Caco-2 (cell line): ENCODE results near the gene COQ8A. TPM values are rescaled to one million over a fixed set of nuclear protein-coding genes. Genes with fewer than 3 reads are reported as not detected.

Source experiments
- BruUV-seq: library from RNA; stranded (reverse); fragments of 400-500 nt; replicated peaks from 2 replicates; lab custom pipeline; 2021; lab: Mats Ljungman, UMichigan
- CTCF ChIA-PET: fragments of 300-600 bp; sonication (Branson Sonifier 250); formaldehyde crosslinking; loops from one replicate; lab custom pipeline; 2022; ENCODE audit warnings: antibody characterized with exemption; lab: Charles Lee
- POLR2A ChIA-PET: fragments of 300-600 bp; sonication (Branson Sonifier 250); formaldehyde crosslinking; loops from one replicate; lab custom pipeline; 2022; ENCODE audit warnings: antibody characterized with exemption; lab: Charles Lee
- DNase-seq, 2 experiments: peaks; one replicate each; pipeline versions ENCODE4 v3.0.0 to v3.0.0-alpha.2; 2020 to 2022
- H3K27me3 ChIP-seq: replicated peaks from 2 replicates; pipeline ENCODE4 v1.6.0; 2011; ENCODE audit warnings: low read length; ENCODE audit not compliant: control insufficient read depth, insufficient read depth
- H3K36me3 ChIP-seq: 2 replicates; pipeline ENCODE4 v1.5.1; 2011; ENCODE audit warnings: low read length; ENCODE audit not compliant: control insufficient read depth, insufficient read depth
- H3K4me1 ChIP-seq: fragments of 250-450 bp; sonication (Bioruptor Pico); 2 replicates; pipeline ENCODE4 v1.5.1; 2020; ENCODE audit warnings: mild to moderate bottlenecking
- H3K4me3 ChIP-seq: 2 replicates; pipeline ENCODE4 v1.5.1; 2011; ENCODE audit warnings: low read depth, mild to moderate bottlenecking, control low read depth, low read length
- H3K9me3 ChIP-seq: fragments of 250-450 bp; sonication (Bioruptor Pico); 2 replicates; pipeline ENCODE4 v1.5.1; 2020; ENCODE audit warnings: mild to moderate bottlenecking, moderate library complexity
- H3K27ac Mint-ChIP-seq: one replicate; pipeline ENCODE4 v1.8.0; 2022; ENCODE audit warnings: mixed read lengths; ENCODE audit not compliant: unreplicated experiment
- H3K27me3 Mint-ChIP-seq: one replicate; pipeline ENCODE4 v1.8.0; 2022; ENCODE audit warnings: mixed read lengths; ENCODE audit not compliant: insufficient read depth, unreplicated experiment
- H3K36me3 Mint-ChIP-seq: one replicate; pipeline ENCODE4 v1.8.0; 2022; ENCODE audit warnings: mild to moderate bottlenecking, mixed read lengths; ENCODE audit not compliant: insufficient read depth, unreplicated experiment
- H3K4me1 Mint-ChIP-seq: one replicate; pipeline ENCODE4 v1.8.0; 2022; ENCODE audit warnings: low read depth, mixed read lengths; ENCODE audit not compliant: unreplicated experiment
- H3K4me3 Mint-ChIP-seq: one replicate; pipeline ENCODE4 v1.8.0; 2022; ENCODE audit warnings: mild to moderate bottlenecking, moderate library complexity, mixed read lengths; ENCODE audit not compliant: unreplicated experiment
- H3K9me3 Mint-ChIP-seq: one replicate; pipeline ENCODE4 v1.8.0; 2022; ENCODE audit warnings: mixed read lengths; ENCODE audit not compliant: unreplicated experiment
- intact Hi-C: fragments of 100-400 bp; cut with micrococcal nuclease; formaldehyde crosslinking; loops from one replicate; pipeline ENCODE4 v1.10.0; 2022; ENCODE audit not compliant: unreplicated experiment
- total RNA-seq: library from RNA; stranded (reverse); gene quantifications from 2 replicates; pipeline ENCODE4 v1.2.3, GENCODE V29; 2022
- TF ChIP-seq, protein P1 (sequence below), 2 experiments: fragments of 200-600 bp in 1 of 2; IDR thresholded peaks; 1 replicate in 1 of 2; 2 replicates in 1 of 2; pipeline versions ENCODE4 v1.5.1 to v1.8.0; 2011 to 2022; ENCODE audit warnings: antibody characterized with exemption in 1 of 2, control low read depth in 1 of 2, inconsistent platforms in 1 of 2, low read depth in 1 of 2, low read length in 1 of 2, mild to moderate bottlenecking in 1 of 2, moderate library complexity in 1 of 2; ENCODE audit not compliant: insufficient read depth in 1 of 2, severe bottlenecking in 1 of 2, unreplicated experiment in 1 of 2

COQ8A gene
- total RNA-seq, 1 experiment from 2014 or later = 50.0 TPM

GRCh38 chr1:226903819-226904716 is 36.0 kb upstream of the COQ8A start:
- H3K36me3 ChIP-seq = no peaks in the 10 kb centered on the region; the same call in 1 of the 2 replicates
- Mint-ChIP-seq H3K27me3 (no peaks in the 10 kb centered on the region), H3K9me3 (no peaks in the 10 kb centered on the region), H3K4me1 (no peaks in the 10 kb centered on the region), H3K27ac (no peak overlapping the region), H3K4me3 (no peak overlapping the region), H3K36me3 (peaks cover 10% of the 10 kb centered on the region)
- ChIA-PET POLR2A (no interaction called here), CTCF (no interaction called here)
- DNase-seq = no peak
- no peaks in the 10 kb centered on the region for H3K27me3 ChIP-seq
- H3K4me3 ChIP-seq = no peak overlapping the region
- BruUV-seq = no TSS peak
- intact Hi-C loops = no loop called here
- H3K9me3 ChIP-seq = no peaks in the 10 kb centered on the region
- no peaks in the 10 kb centered on the region for H3K4me1 ChIP-seq
- TF ChIP-seq, protein P1, sequence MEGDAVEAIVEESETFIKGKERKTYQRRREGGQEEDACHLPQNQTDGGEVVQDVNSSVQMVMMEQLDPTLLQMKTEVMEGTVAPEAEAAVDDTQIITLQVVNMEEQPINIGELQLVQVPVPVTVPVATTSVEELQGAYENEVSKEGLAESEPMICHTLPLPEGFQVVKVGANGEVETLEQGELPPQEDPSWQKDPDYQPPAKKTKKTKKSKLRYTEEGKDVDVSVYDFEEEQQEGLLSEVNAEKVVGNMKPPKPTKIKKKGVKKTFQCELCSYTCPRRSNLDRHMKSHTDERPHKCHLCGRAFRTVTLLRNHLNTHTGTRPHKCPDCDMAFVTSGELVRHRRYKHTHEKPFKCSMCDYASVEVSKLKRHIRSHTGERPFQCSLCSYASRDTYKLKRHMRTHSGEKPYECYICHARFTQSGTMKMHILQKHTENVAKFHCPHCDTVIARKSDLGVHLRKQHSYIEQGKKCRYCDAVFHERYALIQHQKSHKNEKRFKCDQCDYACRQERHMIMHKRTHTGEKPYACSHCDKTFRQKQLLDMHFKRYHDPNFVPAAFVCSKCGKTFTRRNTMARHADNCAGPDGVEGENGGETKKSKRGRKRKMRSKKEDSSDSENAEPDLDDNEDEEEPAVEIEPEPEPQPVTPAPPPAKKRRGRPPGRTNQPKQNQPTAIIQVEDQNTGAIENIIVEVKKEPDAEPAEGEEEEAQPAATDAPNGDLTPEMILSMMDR (IDR thresholded peaks at IDR 0.05; ENCODE audit: insufficient read depth in 1 of 2, low read depth in 1 of 2, low read length in 1 of 2, severe bottlenecking in 1 of 2, unreplicated experiment in 1 of 2) = no peak

DNA sequence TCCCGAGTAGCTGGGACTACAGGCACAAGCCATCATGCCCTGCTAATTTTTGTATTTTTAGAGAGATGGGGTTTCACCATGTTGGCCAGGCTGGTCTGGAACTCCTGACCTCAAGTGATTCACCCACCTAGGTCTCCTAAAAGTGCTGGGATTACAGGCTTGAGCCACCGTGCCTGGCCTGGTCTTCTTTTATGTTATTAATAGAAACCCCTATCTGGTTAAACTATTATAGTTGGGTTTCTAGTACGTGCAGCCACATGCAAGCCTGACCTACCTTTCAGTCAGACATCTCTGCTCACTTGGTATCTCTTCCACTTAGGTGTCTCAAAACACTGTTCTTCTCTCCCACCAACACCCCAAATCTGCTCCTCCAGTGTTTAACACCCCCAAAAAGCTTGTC is 35.3 kb upstream of the COQ8A start:
- Histone ChIP-seq H3K4me3 (no peak overlapping the region), H3K36me3 (no peaks in the 10 kb centered on the region; the same call in 1 of the 2 replicates), H3K4me1 (no peaks in the 10 kb centered on the region), H3K9me3 (no peaks in the 10 kb centered on the region), H3K27me3 (no peaks in the 10 kb centered on the region)
- TF ChIP-seq, protein P1 (IDR thresholded peaks at IDR 0.05; ENCODE audit: insufficient read depth in 1 of 2, low read depth in 1 of 2, low read length in 1 of 2, severe bottlenecking in 1 of 2, unreplicated experiment in 1 of 2) = no peak
- Mint-ChIP-seq H3K4me1 (no peaks in the 10 kb centered on the region), H3K27ac (no peak overlapping the region), H3K9me3 (no peaks in the 10 kb centered on the region), H3K27me3 (no peaks in the 10 kb centered on the region), H3K36me3 (peaks cover 11% of the 10 kb centered on the region), H3K4me3 (no peak overlapping the region)
- CTCF ChIA-PET = no interaction called here
- no peak for DNase-seq
- POLR2A ChIA-PET = no interaction called here
- no TSS peak for BruUV-seq
- intact Hi-C loops = no loop called here

DNA sequence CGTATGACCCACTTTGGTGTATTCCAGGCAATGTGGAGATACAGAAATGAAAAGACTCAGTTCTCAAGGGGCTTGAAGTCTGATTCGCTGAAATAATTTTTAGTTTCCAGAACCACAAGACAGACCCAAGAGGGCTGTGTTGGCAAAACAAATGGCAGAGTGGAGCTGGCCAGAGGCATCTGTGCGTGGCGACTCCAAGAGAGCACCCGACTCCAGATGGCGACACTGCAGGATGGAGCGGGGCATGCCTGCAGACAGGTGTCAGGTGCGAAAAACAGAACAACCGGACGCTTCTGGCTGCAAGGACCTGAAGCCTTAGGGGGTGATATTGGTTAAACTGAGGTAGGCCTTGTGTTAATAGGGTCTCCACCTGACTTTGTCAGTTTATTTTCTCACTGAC is 31.7 kb upstream of the COQ8A start:
- ChIA-PET CTCF (no interaction called here), POLR2A (no interaction called here)
- no peak for DNase-seq

More for the DNA sequence above, 31.7 kb upstream of the COQ8A start:
- no peak overlapping the region for H3K4me3 Mint-ChIP-seq
- intact Hi-C loops = no loop called here
- no peak overlapping the region for H3K27ac Mint-ChIP-seq
- H3K9me3 ChIP-seq = no peaks in the 10 kb centered on the region
- no peak overlapping the region for H3K4me3 ChIP-seq
- H3K27me3 ChIP-seq = no peaks in the 10 kb centered on the region
- no TSS peak for BruUV-seq
- no peaks in the 10 kb centered on the region for H3K27me3 Mint-ChIP-seq
- no peaks in the 10 kb centered on the region for H3K4me1 Mint-ChIP-seq
- TF ChIP-seq, protein P1 (IDR thresholded peaks at IDR 0.05; ENCODE audit: insufficient read depth in 1 of 2, low read depth in 1 of 2, low read length in 1 of 2, severe bottlenecking in 1 of 2, unreplicated experiment in 1 of 2) = no peak
- H3K36me3 ChIP-seq = no peaks in the 10 kb centered on the region
- peaks cover 6% of the 10 kb centered on the region for H3K36me3 Mint-ChIP-seq
- no peaks in the 10 kb centered on the region for H3K9me3 Mint-ChIP-seq
- no peaks in the 10 kb centered on the region for H3K4me1 ChIP-seq
